ENCODE results near the gene CSMD2.
"Not testable (repeated sequence)": the region's sequence is repeated elsewhere in the genome, so short reads cannot be mapped to it uniquely, and the experiment has no call there.

Gene CSMD2

DNA sequence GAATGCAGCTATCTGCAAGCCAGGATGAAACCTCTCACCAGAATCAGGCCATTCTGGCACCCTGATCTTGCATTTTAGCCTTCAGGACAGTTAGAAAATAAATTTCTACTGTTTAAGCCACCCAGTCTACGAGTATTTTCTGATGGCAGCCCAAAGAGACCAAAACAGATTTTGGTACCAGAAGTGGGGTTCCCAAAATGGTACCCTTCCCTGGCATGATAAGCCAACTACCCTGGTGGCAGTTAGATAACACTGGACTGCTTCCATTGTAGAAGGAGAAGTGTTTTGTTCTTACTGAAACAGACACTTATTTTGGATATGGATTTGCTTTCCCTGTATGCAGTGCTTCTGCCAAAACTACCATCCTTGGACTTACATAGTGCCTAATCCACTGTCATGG lies 115.0 kb downstream of the CSMD2 start:
- DNase-seq = no peak

DNA sequence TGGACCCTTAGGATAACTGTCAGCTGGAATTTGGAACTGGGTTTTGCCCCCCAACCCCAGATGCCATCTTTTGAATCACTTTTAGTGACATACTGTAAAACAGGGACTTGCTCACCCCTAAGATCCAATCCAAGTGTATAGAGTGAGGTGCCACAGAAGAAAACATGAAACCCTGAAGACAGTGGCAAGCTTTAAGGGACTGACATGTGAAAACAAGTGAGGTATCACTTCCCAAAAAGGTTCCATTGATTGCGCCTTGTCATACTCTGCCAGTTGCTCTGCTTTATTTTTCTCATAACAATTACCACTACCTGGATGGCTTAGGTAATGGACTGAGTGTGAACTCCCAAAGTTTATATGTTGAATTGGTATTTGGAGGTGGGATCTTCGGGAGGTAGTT lies 115.6 kb downstream of the CSMD2 start:
- DNase-seq = no peak

DNA sequence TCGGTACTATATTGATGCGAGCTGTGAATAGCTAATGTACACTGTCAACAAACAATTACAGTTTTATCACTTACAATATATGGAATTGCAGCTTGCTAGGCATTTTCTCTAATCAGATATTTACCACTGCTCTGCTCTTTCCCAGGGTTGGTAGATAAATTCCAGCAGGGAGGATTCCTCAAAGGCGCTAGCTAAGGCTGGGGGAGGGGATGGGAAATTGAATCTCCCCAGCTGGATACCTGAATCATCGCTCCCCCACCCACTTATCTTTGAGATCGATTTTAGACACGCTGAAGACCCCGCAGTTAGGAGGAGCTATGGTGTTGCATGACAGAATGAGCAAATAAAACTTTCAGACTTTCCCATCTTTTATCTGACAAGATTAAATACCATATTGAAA lies 127.2 kb downstream of the CSMD2 start:
- no peak for DNase-seq

DNA sequence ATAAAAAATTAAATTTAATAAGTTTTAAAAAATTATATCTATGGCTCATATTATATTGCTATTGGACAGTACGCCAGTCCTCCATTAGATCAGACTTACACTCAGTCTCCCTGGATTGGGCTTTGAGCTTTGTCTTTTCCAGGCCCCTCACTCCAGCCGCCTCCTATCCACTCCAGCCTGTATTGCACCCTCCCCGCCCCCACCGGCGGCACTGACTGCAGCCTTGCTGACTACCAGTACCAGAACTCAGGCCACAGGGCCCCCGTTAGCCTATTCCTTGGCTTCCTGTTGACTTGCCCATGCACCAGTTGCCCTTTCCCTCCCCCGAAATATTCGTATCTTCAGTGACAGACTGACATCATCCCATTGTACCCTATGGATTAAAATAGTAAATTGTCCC lies 127.9 kb downstream of the CSMD2 start:
- no peak for DNase-seq

DNA sequence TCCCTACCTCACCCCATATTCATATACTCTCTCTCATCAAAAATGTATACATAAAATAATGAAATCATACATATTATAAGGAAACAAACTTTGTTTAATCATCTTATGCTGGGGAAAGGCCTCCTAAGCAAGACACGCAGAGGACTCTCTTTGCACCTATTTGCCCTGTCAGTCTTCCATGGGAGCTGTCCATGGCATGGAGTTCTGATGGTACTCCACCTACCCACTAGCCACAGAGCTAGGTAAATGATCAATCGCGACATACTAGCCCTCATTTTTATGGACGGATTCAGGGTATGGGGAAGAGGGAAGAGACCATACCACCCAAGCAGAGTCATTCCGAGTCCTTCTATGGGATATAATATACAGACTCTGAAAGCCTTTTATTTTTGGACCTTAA lies 131.0 kb downstream of the CSMD2 start:
- no peak for DNase-seq

DNA sequence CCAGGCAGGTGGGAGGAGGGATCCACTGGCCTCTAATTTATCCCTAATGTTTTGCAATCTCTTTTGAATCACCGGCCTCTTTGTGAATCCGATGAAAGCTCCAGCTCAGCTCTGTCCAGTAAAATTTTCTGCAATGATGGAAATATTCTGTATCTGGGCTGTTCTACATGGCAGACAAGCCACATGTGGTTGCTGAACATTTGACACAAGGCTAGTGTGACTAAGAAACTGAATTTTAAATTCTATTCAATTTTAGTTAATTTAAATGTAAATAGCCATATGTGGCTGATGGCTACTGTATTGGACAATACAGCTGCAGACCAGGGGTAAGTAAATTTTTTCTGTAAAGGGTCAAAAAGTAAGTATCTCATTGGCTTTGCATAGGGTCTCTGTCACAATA lies 135.1 kb downstream of the CSMD2 start:
- no peak for DNase-seq

DNA sequence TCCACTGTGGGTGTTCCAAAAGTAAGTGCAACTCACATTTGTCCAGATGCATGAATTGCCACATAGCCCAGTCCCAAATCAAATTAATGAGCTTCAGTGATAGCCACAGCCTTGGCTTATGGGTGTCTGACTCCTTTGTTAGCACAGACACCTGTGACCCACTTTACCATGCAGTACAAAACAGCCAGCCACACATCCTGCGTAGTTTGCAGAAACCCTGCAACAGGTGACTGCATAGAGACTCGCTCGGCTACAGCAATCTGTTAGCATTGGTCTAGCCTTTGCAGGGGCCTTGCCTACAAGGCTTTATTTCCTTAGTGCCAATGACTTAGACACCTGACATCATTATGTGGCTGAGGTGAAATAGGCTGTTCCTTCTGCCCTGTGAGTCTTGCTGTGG lies 135.5 kb downstream of the CSMD2 start:
- DNase-seq = no peak

DNA sequence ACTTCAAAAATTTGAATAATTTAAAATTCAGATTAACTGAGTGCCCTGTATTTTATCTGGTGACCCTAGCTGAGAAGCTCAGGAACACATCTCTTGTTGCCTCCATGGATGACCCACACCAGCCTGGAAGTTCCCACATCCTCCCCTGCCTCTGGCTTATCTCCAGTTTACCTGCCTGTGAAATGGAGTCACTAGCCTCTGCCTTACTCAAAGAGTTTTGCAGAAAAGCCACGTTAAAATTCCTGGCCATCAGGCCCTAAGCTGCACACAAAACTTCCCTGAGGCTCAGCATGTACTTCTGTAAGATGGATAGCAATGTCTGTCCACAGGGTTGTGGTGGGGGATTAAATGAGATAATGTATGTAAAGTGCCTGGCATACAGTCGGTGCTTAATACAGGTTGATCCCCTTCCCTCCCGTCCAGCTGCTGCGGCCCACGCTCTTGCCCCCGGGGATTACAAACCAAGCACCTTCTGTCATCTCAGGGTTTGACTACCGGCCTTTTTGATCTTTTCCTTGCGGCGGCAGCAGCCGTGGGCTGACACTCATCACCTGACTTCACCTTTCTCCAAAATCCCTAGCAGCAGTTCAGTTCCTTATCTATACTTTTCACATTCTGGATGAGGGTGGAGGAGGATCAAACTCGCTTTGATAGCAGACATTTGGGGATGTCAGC lies 136.5 kb downstream of the CSMD2 start:
- no peak for DNase-seq

DNA sequence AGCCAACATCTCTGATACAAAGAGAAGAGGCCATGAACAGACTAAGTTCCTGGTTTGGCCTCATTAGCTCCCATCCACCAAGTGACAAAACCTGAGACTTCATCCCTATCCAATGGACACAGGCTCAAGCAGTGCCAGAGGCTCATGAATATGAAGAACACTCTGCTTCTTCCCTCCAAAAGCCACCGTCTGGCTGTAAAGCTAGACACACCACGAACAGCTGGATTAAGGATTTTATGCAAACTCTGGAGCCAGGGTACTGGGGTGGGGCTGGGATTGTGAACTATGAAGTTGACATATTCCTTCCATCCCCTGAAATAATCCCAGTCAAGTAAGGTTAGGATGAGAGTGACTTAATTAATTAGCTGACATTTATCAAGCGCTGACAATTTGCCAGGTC lies 139.4 kb downstream of the CSMD2 start:
- no peak for DNase-seq

DNA sequence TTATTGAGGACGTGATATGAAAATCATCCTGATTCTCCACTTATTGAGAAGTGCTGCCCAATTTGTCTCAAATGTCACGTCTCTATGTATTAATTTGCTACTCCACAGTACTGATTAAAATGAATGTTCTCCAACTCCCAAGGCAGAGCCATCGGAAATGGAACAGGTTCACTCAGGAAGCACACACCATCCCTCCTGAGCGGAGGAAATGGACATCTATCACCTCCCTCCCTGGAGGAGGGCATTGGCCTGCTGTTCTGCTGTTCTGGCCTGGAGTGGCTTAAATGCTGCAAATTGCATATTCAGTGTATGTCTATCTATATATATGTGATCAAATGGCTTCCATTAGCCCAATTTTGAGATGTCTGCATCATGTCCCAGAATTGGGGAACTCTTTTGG lies 140.5 kb downstream of the CSMD2 start:
- DNase-seq = no peak

DNA sequence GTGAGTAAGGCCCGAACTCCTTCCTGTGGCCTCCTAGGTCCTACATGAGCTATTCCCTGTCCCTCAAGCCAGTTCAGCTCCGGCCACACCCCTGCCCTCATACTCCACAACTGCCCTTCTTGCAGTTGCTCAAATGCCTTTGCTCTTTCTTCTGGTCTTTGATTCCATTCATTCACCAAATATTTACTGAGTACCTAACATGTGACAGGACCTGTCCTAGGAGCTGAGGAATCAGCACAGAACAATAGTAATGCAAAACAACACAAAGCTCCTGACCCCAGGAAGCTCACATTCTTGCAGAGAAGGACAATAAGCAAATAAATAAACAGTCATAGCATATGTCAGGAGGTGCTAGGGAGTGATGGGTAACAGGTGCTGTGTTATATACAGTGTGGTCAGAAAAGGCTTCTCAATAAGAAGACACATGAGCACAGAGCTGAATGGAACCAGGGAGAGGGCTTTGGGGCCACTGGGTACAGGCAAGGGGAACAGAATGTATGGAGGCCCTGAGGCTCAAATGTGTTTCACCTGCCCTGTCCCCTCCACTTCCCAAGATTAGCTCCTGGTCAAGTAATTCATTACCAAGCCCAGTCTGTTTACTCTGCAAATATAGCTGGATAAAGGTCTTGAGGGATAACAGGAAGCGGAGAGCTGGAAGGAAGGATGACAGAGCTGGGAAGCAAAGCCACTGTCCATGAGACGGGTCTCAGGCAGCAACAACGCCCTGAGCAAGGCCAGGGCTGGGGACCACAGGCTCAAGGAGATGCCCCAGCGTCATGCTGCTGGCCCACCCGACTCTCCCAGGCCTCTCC lies 145.1 kb downstream of the CSMD2 start:
- DNase-seq = no peak

DNA sequence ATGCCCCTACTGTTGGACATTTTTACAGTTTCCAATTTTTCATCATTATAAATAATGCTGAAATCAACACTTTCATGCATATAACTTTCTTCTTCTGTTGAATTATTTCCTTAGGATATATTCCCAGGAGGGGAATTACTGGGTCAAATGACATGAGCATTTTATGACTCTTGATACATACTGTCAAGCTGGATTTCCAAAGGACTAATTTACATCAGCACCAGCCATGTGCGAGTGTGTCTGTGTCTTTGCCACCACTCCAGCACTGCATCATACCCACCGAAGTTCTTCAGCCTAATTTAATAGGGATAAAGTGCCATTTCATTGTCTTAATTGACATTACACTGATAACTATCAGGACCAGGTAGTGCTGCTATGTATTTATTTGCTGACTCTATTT lies 146.7 kb downstream of the CSMD2 start:
- DNase-seq = no peak

DNA sequence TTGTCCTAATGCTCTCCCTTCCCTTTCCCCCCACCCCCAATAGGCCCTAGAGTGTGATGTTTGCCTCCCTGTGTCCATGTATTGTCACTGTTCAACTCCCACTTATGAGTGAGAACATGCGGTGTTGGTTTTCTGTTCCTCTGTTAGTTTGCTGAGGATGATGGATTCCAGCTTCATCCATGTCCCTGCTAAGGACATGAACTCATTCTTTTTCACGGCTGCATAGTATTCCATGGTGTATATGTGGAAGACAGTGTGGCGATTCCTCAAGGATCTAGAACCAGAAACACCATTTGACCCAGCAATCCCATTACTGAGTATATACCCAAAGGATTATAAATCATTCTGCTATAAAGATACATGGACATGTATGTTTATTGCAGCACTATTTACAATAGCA lies 148.7 kb downstream of the CSMD2 start:
- not testable (repeated sequence) for DNase-seq

DNA sequence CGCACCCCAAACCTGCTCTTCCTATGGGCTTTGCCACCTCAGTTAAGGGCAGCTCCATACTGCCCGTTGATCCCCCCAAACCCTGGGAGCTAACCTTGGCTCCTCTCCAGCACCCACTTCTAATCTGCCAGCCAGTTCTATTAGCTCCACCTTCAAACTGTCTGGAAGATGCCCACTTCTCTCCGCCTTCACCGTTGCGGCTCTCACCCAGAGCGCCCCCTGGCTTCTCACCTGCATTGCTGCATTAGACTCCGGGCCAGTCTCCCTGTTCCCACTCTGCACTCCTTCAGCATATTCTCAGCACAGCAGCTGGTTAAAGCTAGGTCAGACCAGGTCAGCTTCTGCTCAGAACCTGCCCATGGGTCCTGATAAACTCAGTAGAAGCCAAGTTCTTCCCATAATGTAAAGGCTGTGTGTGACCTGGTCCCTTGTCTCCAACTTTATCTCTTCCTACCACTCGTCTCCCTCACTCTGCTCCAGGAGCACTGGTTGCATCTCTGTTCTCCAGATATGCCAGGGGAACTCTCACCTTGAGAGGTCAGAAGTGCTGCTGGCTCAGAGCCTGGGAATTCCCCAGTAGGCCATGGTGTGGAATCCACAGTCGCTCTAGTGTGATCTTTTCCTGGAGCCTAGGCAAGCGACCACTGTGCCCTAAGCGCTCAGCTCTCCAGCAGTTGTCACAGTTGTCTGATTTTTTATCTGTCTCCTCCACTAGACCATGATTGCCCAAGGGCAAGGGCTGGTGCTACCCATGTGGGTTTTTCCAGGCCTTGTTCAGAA lies 150.9 kb downstream of the CSMD2 start:
- no peak for DNase-seq

DNA sequence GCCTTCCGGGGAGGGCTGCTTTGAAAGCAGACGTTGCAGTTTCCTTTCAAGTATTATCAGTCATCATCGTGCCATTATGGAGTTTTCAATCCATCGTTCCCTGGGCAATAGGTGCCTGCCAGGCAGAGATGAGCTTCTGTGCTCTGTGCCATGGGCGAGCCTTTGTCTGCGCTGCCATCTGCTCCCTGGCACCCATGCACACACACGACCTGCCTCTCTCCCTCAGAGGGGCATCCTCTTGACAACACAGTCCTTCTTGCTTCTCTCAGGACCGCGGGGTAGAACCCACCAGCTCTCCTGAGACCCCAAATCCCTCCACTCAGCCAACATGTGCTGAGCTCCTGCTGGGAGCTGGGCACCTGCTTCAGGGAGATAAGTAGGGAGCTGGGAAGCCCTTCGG lies 151.9 kb downstream of the CSMD2 start:
- no peak for DNase-seq

DNA sequence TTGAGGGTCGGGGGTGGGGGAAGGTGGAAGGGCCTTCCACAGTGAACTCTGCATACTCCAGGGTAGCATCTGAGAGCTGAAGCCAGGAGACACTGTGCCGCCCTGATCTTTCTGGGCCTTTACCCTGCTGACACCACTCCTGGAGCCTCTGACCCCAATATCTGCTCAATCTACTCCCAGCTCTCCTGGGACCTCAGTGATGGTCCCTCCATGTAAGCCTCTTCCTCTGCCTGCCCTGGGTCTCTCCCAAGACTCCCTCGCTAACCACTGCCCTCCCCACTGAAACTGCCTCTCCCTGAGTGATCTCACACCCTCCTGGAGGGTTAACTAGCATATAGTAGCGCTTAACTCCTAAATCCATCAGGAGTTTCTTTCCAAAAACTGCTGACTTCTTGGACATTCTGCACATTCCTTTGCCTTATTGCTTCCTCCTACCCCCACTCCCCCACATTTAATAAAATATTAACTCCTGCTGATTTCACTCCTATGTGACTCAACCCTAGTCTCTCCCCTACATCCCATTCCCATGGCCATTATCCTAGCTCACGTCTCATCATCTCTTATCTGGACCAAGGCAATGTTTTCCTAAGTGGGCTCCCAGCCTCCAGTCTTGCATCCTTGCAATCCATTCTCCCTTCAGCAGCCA lies 155.6 kb downstream of the CSMD2 start:
- no peak for DNase-seq

DNA sequence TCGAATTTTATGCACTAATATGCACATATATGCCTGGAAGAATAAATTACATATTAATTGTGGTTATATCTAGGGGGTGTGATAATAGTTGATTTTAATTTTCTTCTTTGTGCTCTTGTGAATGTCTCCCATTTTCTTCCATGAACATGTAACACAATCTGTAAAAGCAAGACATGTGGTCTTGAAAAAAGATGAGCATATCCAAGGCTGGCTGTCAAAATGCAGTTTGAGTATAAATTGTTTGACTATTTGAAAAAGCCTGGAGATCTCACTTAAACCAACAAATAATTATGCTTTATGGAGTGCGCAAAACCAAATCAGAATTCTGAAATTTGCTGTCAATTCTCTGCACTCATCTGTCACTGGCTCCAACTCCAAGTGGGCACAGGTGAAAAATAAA lies 157.3 kb downstream of the CSMD2 start:
- no peak for DNase-seq

DNA sequence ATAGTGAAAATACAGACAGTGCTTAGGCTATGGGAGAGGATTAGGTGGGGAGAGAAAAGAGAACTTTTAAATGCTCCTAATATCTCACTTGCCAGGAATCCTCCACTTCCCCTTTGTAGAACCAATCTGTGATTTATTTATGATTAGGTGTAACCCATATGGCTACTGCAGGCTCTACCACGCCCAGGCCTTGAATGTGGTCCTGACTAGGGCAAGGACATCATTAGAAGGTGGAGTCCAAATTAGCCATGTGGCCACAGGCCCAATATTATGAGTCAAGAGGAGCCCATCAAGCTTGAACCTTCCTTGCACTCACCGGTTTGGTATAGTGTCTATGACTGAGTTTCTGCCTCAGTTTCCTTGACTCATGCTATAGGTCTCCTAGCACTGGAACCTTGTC lies 159.7 kb downstream of the CSMD2 start:
- no peak for DNase-seq

DNA sequence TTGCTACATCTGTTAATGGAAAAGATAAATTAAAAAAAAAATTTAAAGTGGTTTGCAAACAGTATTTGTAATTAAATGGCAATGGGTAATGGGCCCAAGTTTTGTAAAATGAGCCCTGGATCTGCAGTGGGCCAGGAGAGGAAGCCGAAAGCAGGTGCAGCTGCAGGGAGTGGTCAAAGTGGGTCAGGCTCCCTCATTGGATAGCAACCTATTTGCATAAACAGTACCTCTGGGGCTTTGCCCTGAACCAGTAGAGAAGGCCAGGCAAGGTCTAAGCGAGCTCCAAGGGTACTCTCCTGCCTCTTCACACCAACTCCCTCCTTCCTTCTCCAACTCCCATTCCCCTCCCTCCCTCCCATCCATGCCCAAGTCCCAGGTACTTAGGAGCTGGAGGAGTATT lies 162.2 kb downstream of the CSMD2 start:
- DNase-seq = peak; percentile 77

DNA sequence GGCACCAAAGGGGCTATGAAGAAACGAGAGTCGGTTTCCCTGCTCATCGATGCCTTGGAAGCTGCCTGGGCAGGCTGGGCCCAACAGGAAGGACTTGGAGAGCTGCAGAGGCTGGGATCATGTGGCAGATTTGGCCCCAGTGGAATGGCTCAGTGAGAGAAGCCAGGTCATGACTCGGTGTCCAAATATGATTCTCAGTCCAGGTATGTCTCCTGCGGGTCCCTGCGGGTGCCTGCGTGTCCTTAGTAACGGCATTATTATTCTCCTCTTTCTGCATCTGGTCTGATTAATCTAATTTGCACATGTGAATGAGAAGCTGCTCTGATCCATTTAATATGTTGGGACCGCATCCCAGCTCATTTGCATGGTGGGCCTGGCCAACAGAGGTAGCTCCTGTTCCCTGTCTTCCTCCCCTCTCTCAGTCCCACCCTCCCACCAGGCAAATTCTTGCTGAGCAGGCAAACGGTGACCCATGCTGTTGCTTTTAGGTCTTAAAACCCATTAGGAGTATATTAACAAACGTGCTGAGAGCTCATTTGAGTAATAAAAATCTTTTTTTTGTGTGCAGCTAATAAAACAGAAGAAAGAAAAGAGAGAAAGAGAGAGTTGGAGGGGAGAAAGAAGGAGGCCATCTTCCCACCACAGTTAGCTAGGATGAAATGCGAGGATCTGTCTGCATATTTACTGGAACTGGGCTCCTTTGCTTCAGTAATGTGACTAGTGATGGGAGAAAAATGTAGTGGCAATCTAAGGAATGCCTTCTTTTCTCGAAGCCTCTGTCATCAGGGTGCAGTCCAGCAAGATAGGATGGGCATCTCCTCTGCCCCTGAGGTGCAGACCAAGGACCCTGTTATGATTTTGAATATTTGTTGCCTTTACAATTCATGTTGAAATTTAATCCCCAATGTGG lies 167.6 kb downstream of the CSMD2 start:
- no peak for DNase-seq

DNA sequence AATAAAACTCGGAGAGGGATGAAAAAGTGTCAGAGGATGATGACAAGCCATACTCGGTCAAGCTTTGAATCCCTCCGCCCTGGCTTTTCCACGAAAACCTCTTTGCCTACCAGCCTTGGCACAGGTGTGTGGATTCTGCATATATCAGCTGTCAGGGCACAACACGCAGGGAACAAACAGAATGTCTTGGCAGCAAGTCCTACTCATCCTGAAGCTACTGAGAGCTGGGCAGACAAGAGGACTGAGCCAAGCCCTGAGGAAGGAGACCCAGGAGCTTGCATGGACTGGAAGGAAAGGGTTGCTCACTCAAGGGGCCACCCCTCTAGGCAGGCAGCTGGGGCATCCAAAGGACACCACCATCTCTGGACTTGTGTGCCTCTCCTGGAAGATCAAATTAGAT lies 168.7 kb downstream of the CSMD2 start:
- no peak for DNase-seq

DNA sequence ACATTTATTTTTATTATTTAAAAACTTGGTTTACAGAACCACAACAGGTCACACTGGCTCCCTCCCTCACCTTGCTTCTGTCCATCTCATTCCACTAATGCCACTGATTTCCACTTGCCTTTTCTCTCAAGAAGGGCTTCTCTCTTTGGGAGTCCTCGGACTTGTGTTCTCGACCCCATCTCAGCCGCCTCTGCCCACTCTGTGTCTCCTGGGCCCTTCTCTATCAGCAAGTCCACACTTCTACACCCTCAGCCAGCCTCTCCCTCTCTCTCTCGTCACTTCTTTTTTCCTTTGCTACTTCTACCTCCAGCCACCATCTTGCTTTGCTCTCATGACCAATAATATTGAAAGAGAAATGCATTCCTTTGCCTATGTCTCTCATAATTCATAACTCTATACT lies 171.7 kb downstream of the CSMD2 start:
- no peak for DNase-seq
